OCI-LY1 (cell line): ENCODE measurements around the gene UXT.

Experiments
- H2AFZ ChIP-seq: fragments of 200-600 bp; sonication (generic), shearing (Covaris generic); 2 replicates; pipeline ENCODE4 v1.6.0; 2014; ENCODE audit warnings: antibody characterized with exemption, mild to moderate bottlenecking, low read length
- H3F3A ChIP-seq: fragments of 200-600 bp; sonication (generic), shearing (Covaris generic); 2 replicates; pipeline ENCODE4 v1.6.0; 2014; ENCODE audit warnings: mild to moderate bottlenecking, antibody characterized with exemption, low read length, moderate library complexity; ENCODE audit not compliant: insufficient read depth
- H3K27ac ChIP-seq: fragments of 200-600 bp; sonication (generic); 2 replicates; pipeline ENCODE4 v1.5.1; 2014; ENCODE audit warnings: low read length, mixed run types, mild to moderate bottlenecking, low read depth; ENCODE audit not compliant: poor library complexity, severe bottlenecking
- H3K27me3 ChIP-seq: fragments of 200-600 bp; sonication (generic); 2 replicates; pipeline ENCODE4 v1.6.0; 2014; ENCODE audit warnings: antibody characterized with exemption, mild to moderate bottlenecking, low read length, moderate library complexity; ENCODE audit not compliant: insufficient read depth
- H3K36me3 ChIP-seq: fragments of 200-600 bp; sonication (generic); 2 replicates; pipeline ENCODE4 v1.6.1; 2014; ENCODE audit warnings: mild to moderate bottlenecking, antibody characterized with exemption, low read length, moderate library complexity, mixed read lengths; ENCODE audit not compliant: insufficient read depth
- H3K4me1 ChIP-seq: fragments of 200-600 bp; sonication (generic); 2 replicates; pipeline ENCODE4 v1.5.1; 2014; ENCODE audit warnings: mild to moderate bottlenecking, low read length, moderate library complexity; ENCODE audit not compliant: insufficient read depth, severe bottlenecking
- H3K4me2 ChIP-seq: fragments of 200-600 bp; sonication (generic), shearing (Covaris generic); 2 replicates; pipeline ENCODE4 v1.6.1; 2014; ENCODE audit warnings: low read length
- H3K4me3 ChIP-seq: fragments of 200-600 bp; sonication (generic); 2 replicates; pipeline ENCODE4 v1.5.1; 2014; ENCODE audit warnings: low read length, low read depth, mild to moderate bottlenecking, mixed read lengths; ENCODE audit not compliant: poor library complexity, severe bottlenecking
- H3K79me2 ChIP-seq: fragments of 200-600 bp; shearing (Covaris generic); 2 replicates; pipeline ENCODE4 v1.6.1; 2016; ENCODE audit warnings: mixed run types, low read length, mixed read lengths; ENCODE audit not compliant: insufficient read depth
- H3K9ac ChIP-seq: fragments of 200-600 bp; sonication (generic), shearing (Covaris generic); 2 replicates; pipeline ENCODE4 v1.6.1; 2014; ENCODE audit warnings: mild to moderate bottlenecking, low read length, mixed read lengths
- H3K9me2 ChIP-seq: fragments of 200-600 bp; sonication (generic), shearing (Covaris generic); 2 replicates; pipeline ENCODE4 v1.6.1; 2014; ENCODE audit warnings: low read depth, mild to moderate bottlenecking, low read length, mixed read lengths
- H3K9me3 ChIP-seq: fragments of 200-600 bp; shearing (Covaris generic); 2 replicates; pipeline ENCODE4 v1.6.1; 2014; ENCODE audit warnings: low read length, mixed read lengths
- H4K20me1 ChIP-seq: fragments of 200-600 bp; sonication (generic), shearing (Covaris generic); 2 replicates; pipeline ENCODE4 v1.6.0; 2016; ENCODE audit warnings: mild to moderate bottlenecking, low read length; ENCODE audit not compliant: insufficient read depth
- EZH2 ChIP-seq: fragments of 200-600 bp; sonication (generic), shearing (Covaris generic); IDR thresholded peaks from 2 replicates; pipeline ENCODE4 v1.8.0; 2017; ENCODE audit warnings: borderline replicate concordance, mixed run types, mild to moderate bottlenecking, antibody characterized with exemption, low read length, moderate library complexity, mixed read lengths
- TF ChIP-seq, protein P1 (sequence below): fragments of 200-600 bp; sonication (generic), shearing (Covaris generic); IDR thresholded peaks from 2 replicates; pipeline ENCODE4 v1.5.1; 2017; ENCODE audit warnings: mild to moderate bottlenecking, antibody characterized with exemption, low read length, moderate library complexity, mixed read lengths

The UXT gene

DNA sequence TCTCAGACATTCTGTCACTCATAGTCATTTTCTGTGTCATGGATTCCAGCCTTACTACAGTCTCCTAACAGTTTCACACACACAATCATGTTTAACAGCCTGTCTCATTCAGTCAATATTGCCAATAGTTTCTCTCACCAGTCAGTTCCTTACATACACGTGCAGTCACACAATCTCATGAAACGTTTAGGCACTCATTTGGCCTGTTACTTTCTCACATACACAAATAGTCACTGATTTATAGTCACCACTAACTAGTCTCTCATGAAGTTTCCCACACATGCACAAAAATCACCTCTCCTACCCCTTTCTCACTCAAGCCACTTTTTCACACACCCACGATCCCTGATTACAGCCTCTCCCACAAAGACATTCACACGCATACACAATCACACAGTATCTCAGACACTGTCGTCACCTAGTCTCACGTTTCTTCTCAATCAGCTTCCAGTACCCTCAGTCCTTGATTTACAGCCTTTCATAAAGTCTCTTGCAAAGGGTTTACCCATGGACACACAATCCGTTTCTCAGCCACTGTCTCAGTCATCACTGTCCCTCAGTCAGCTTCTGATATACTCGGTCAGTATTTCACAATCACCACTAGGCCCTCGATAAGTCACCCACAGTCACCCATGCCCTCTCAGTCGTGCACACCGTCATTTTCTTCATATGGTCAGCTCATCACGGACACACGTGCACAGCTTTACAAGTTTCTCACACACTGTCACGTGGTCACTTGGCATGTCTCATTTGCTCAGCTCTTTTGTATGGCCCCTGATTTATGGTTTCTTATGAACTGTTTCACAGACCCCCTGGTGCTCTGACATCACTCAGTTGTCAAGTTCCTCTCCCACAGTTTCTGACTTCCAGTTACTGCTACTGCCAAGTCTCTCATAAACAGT is 25.0 kb downstream of the UXT start:
- peaks cover 6% of the 10 kb centered on the region for H3K4me1 ChIP-seq
- H3K27me3 ChIP-seq: no peaks in the 10 kb centered on the region
- H3K9ac ChIP-seq: no peak overlapping the region
- TF ChIP-seq, protein P1, sequence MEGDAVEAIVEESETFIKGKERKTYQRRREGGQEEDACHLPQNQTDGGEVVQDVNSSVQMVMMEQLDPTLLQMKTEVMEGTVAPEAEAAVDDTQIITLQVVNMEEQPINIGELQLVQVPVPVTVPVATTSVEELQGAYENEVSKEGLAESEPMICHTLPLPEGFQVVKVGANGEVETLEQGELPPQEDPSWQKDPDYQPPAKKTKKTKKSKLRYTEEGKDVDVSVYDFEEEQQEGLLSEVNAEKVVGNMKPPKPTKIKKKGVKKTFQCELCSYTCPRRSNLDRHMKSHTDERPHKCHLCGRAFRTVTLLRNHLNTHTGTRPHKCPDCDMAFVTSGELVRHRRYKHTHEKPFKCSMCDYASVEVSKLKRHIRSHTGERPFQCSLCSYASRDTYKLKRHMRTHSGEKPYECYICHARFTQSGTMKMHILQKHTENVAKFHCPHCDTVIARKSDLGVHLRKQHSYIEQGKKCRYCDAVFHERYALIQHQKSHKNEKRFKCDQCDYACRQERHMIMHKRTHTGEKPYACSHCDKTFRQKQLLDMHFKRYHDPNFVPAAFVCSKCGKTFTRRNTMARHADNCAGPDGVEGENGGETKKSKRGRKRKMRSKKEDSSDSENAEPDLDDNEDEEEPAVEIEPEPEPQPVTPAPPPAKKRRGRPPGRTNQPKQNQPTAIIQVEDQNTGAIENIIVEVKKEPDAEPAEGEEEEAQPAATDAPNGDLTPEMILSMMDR: no peak
- TF ChIP-seq EZH2: no peak
- H3K4me2 ChIP-seq: no peak overlapping the region
- H3F3A ChIP-seq: no peaks in the 10 kb centered on the region
- H2AFZ ChIP-seq: no peak overlapping the region
- H3K79me2 ChIP-seq: no peaks in the 10 kb centered on the region
- H4K20me1 ChIP-seq: no peaks in the 10 kb centered on the region
- H3K9me2 ChIP-seq: no peaks in the 10 kb centered on the region
- H3K4me3 ChIP-seq: no peak overlapping the region
- no peaks in the 10 kb centered on the region for H3K9me3 ChIP-seq
- H3K36me3 ChIP-seq: peaks cover 32% of the 10 kb centered on the region
- H3K27ac ChIP-seq: no peak overlapping the region

DNA sequence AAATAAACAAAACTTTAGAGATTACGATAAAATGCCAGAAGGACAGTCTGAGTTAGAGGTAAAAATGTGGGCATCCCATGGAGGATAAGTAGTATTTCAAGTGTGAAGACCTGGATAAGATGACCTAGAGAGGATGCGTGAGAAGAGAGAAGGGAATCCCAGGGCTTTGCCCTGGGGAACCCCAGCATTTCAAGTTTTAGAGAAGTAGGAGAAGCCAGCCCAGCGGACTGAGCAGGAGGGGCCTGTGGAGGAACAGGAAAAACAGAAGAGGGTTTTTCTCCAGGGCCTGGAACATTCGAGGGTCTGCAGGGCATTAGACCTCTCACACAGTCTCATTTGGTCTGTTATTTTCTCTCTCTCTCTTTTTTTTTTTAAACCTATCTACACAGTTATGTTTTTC is 26.3 kb downstream of the UXT start:
- H3K27me3 ChIP-seq: no peaks in the 10 kb centered on the region
- H3F3A ChIP-seq: no peaks in the 10 kb centered on the region
- H3K9ac ChIP-seq: no peak overlapping the region
- H3K27ac ChIP-seq: no peak overlapping the region
- H4K20me1 ChIP-seq: no peaks in the 10 kb centered on the region
- no peaks in the 10 kb centered on the region for H3K9me3 ChIP-seq
- H3K79me2 ChIP-seq: no peaks in the 10 kb centered on the region
- no peaks in the 10 kb centered on the region for H3K9me2 ChIP-seq
- peaks cover 24% of the 10 kb centered on the region for H3K36me3 ChIP-seq
- TF ChIP-seq, protein P1: no peak
- no peak for TF ChIP-seq EZH2
- no peak overlapping the region for H3K4me3 ChIP-seq
- H2AFZ ChIP-seq: no peak overlapping the region
- H3K4me1 ChIP-seq: peaks cover 6% of the 10 kb centered on the region
- H3K4me2 ChIP-seq: no peak overlapping the region

DNA sequence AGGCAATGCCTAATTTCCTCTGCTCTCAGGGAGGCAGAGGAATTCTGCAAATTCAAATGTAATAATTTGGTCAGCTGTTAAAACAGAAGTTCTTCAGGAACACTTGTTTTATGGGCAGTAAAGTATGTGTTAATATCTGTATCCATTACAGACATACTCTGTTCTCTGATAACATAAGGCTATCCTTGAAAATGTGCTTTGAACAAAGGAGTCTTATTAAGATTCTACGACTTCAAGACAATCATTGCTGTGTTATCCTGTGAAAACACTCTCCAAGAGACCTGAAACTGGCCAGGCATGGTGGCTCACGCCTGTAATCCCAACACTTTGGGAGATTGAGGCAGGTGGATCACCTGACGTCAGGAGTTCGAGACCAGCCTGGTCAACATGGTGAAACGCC is 27.3 kb downstream of the UXT start:
- no peak overlapping the region for H2AFZ ChIP-seq
- no peaks in the 10 kb centered on the region for H3K79me2 ChIP-seq
- no peaks in the 10 kb centered on the region for H3K27me3 ChIP-seq
- peaks cover 6% of the 10 kb centered on the region for H3K4me1 ChIP-seq
- H3K27ac ChIP-seq: no peak overlapping the region
- no peaks in the 10 kb centered on the region for H3K9me2 ChIP-seq
- H3K4me3 ChIP-seq: no peak overlapping the region
- no peak for TF ChIP-seq EZH2
- TF ChIP-seq, protein P1: no peak
- no peaks in the 10 kb centered on the region for H3K9me3 ChIP-seq
- no peak overlapping the region for H3K9ac ChIP-seq
- H3K36me3 ChIP-seq: peaks cover 21% of the 10 kb centered on the region
- no peaks in the 10 kb centered on the region for H4K20me1 ChIP-seq
- H3F3A ChIP-seq: no peaks in the 10 kb centered on the region
- no peak overlapping the region for H3K4me2 ChIP-seq
